GM19239 (cell line): ENCODE results near the gene FRMD1.

ENCODE experiments used
- DNase-seq: peaks from one replicate; pipeline ENCODE4 v3.0.0; 2011; ENCODE audit warnings: low spot score; ENCODE audit not compliant: insufficient read length
- FAIRE-seq: peaks from 2 replicates; lab custom pipeline; 2011; peaks lifted over from hg19 to GRCh38; lab: Jason Lieb, UNC

The FRMD1 gene

GRCh38 chr6:168016176-168016620 is 62.8 kb downstream of the FRMD1 start:
- DNase-seq = no peak
- FAIRE-seq = no peak

- FAIRE-seq = no peak
- no peak for DNase-seq
Observed at GRCh38 chr6:168015482-168016175, 63.4 kb downstream of the FRMD1 start.

- FAIRE-seq = no peak
- no peak for DNase-seq
Observed at GRCh38 chr6:168015009-168015408, 64.0 kb downstream of the FRMD1 start.

- DNase-seq (no peak), FAIRE-seq (no peak)
Observed at GRCh38 chr6:168014428-168014827, 64.6 kb downstream of the FRMD1 start.

- DNase-seq (no peak), FAIRE-seq (no peak)
Observed at GRCh38 chr6:168013250-168013915, 65.6 kb downstream of the FRMD1 start.

- FAIRE-seq (no peak), DNase-seq (no peak)
Observed at GRCh38 chr6:168012431-168013249, 66.4 kb downstream of the FRMD1 start.

- FAIRE-seq (no peak), DNase-seq (no peak)
Observed at GRCh38 chr6:168011291-168011690, 67.7 kb downstream of the FRMD1 start.

- DNase-seq (no peak), FAIRE-seq (no peak)
Observed at GRCh38 chr6:168009331-168009730, 69.7 kb downstream of the FRMD1 start.

GRCh38 chr6:168007592-168008338 is 71.2 kb downstream of the FRMD1 start:
- no peak for DNase-seq

GRCh38 chr6:168005796-168006195 is 73.2 kb downstream of the FRMD1 start:
- FAIRE-seq (no peak), DNase-seq (no peak)

More at GRCh38 chr6:168007592-168008338, 71.2 kb downstream of the FRMD1 start:
- FAIRE-seq = no peak

- FAIRE-seq (no peak), DNase-seq (no peak)
Observed at GRCh38 chr6:168004945-168005344, 74.1 kb downstream of the FRMD1 start.

- FAIRE-seq = no peak
- DNase-seq = no peak
Observed at GRCh38 chr6:168004023-168004422, 75.0 kb downstream of the FRMD1 start.
